Stimulated activated naive CD4-positive, alpha-beta T cell (primary cell): ENCODE results near the gene BACE2.

Source experiments
- DNase-seq, 6 experiments: peaks; one replicate each; lab custom pipeline; 2025; lab: John Stamatoyannopoulos, UW

Gene BACE2

GRCh38 chr21:41148798-41149197, 19.2 kb upstream of the BACE2 start:
- no peak for DNase-seq

DNA sequence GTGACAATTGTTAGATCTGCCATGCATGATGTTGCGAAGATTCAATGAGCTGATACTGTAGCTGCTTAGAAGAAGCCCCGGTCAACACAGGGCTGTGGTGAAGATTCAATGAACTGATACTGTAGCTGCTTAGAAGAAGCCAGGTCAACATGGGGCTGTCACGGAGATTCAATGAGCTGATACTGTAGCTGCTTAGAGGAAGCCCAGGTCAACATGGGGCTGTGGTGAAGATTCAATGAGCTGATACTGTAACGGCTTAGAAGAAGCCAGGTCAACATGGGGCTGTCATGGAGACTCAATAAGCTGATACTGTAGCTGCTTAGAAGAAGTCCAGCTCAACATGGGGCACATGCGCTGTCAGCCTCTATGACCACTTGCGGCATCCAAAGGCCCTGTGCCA, 18.8 kb upstream of the BACE2 start:
- DNase-seq: no peak

- no peak for DNase-seq
These were observed 15.8 kb upstream of the BACE2 start for GRCh38 chr21:41152147-41152546.

GRCh38 chr21:41153443-41153842, 14.5 kb upstream of the BACE2 start:
- no peak for DNase-seq

- no peak for DNase-seq
These were observed 11.8 kb upstream of the BACE2 start for GRCh38 chr21:41156142-41156541.

- no peak for DNase-seq
These were observed 9.9 kb upstream of the BACE2 start for GRCh38 chr21:41158026-41158425.

DNA sequence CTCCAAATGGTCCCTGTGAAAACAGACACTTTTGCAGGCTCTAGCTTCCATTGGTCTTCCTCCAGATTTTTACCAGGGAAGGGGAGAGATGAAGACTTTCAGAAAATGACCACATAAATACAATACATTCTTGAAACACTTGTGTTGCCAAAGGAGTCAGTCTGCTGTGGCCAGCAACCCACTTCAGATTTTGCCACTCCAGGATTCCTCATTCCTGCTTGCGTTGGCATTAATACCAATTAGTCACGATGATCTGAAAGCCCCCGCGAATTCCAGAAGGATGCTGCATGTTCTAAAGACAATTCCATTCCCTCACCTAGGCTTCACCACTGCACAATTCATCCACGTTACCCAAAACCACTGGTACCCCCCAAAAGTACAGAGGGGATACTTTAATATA, 7.9 kb upstream of the BACE2 start:
- DNase-seq: no peak

DNA sequence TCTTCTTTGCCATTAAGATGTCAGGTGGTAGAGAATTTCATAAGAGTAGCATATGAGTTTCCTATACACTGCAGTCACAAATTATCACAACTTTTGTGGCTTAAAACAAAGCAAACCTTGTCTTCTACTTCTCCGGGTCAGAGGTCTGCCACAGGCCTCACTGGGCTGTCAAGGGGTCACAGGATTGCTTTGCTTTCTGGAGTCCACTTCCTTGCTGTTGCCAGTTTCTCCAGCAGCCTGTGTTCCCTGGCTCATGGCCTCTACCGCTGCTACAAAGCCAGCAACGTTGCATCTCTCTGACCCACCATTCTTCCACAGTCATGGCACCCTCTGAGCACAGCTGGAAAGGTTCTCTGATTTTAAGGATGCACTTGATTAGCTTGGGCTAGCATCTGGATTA, 6.5 kb upstream of the BACE2 start:
- DNase-seq: no peak

- no peak for DNase-seq
These were observed 5.9 kb upstream of the BACE2 start for GRCh38 chr21:41162096-41162495.

DNA sequence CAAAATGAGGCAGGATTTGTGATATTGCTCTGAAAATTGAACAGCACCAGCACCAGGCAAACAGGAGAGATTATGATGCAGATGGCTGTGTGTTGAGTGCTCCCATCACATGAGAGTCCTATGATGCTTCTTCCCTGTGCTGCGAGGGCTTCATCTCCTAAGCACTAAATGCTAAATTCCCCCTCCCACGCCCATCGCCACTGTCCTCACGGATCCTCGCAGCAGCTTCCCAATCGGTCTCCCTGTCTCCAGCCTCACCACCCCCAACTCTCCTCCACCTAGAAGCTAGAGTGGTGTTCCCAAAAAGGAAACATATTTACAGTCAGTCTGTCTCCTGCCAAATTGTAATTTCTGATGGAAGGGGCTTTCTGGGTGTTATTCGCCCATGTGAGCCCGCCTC, 4.9 kb upstream of the BACE2 start:
- no peak for DNase-seq

DNA sequence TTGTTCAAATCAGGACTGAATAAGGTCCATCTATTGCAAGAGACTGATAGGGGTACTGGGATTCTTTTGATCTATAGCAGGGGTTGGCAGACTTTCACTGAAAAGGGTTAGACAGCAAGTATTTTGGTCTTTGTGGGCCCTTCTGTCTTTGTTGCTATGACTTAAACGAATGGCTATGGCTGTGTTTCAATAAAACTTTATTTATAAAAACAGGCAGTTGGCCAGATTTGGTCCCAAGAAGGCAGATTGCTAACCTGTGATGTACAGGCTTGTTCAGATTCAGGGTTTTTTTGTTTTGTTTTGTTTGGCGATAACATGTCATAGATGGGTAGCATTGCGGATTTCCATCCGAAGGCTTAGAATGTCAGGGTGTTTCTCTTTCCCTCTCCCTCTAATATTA, 3.9 kb upstream of the BACE2 start:
- DNase-seq: no peak

DNA sequence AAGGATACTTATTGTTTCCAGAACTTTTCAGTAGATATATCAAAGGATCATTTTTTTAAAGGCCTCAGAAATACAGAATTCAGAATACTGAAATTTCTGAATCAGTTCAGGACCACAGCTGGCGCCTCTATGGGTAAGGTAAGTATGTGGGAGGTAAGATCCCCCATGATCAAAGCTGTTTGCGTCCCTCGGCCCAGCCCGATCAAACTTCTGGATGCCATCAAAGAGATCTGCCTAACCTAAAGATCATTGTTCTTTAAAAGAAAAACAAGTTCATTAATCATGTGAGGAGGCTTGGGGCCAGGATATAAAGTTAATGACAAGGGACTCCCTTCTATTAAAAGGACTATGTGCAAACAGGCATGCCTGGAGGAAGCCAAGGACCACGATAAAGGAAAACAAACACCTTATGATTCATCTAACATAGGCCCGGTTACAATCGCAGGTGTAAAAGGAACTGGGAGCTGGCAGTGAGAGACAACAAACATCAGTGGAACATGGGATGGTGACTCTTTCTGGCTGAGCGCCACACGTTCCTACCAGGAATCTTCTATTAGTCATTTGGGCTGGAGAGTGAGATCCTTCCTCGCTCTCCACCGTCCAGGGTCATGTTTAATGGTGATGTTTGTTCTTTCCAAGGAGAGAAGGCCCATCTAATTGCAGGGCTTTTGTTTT, 2.8 kb upstream of the BACE2 start:
- no peak for DNase-seq

DNA sequence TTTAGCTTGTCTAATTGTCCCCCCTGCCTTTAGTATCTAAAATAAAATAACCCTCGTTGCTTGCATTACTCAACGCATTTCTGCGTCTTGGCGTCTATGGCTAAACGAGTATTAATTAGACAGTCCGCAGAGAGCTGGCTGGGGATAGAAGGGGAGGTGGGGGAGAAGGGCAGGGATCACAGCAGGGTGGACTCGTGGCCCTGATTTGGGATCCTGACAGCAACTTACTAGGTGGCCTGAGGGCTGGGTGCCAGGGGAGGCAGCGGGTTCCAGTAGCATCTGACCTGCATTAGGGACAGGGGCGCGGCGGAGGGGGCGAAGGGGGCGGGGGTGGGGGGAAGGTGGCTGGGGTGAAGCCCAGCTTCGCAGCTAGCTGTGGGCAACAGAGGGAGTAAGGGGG, 1.1 kb upstream of the BACE2 start:
- DNase-seq: no peak

DNA sequence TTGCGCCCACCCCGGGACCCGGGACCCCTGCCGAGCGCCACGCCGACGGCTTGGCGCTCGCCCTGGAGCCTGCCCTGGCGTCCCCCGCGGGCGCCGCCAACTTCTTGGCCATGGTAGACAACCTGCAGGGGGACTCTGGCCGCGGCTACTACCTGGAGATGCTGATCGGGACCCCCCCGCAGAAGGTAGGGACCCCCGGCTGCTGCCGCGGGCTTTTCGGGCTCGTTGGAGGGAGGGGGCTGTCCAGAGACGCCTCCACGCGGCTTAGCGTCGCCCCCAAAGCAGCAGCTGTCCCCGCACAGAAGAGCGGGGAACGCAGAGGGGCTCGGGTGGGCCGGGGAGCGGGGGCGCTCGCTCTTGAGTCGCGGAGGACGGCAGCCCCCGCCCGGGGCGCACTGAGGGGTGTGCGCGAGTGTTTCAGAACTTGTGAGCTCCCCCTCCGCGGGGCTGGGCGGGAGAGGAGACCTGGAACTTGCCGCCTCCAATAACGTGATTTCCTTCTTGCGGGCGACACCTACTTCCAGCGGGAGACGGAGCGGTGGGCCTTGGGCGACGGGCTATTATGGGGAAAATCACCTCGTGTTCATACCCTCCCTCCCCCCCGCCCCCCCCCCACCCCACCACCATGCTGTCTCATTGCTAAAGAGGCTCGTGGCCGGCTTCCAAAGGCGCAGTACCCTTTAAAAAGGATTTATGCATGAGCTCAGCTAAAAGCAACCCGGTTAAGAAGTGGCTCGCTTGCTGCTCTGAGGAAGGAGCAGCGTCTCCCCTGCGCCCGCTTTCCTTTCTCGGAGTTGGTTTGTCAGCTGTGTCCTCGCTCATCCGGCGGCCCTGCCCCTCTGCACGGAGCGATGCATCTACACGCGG, 664 bp downstream of the BACE2 start:
- no peak for DNase-seq

GRCh38 chr21:41169258-41169576, 1.3 kb downstream of the BACE2 start:
- DNase-seq: no peak

- no peak for DNase-seq
These were observed 1.7 kb downstream of the BACE2 start for GRCh38 chr21:41169701-41170100.

GRCh38 chr21:41170442-41170841, 2.5 kb downstream of the BACE2 start:
- no peak for DNase-seq

DNA sequence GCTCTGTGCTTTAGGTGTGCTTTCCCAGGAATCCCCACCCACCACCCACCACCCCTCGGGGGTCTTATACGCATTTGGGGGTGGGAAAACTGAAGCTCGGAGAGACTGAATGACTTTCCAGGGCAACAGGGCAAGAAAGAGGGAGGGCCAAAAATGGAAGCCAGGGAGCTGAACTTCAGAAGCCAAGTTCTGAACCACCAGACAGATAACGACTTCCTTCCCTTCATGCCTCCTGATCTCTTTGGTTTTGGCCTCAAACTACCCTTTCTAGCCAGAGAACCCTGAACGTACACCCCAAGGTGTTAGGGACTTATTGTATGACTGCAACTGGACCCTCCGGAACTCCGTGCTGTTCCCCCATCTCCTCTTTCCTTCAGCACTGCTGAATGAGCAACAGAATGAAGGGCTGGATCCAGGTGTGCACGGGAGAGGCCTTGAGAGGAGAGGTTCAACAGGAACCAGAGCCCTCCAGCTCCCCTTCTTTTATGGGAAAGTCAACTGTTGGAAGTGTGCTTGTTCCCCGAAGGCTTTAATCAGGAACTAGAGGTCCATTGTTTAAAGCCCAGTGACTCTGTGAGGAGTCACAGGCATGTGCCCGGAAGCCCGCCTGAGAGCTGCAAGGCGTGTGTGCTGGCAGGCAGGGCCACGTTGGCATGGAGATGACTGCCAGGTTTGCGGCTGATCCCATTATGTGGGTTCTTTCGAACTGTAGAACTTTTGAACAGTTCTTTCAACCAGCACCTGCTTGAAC, 3.1 kb downstream of the BACE2 start:
- DNase-seq: no peak

GRCh38 chr21:41175080-41175479, 7.1 kb downstream of the BACE2 start:
- no peak for DNase-seq

DNA sequence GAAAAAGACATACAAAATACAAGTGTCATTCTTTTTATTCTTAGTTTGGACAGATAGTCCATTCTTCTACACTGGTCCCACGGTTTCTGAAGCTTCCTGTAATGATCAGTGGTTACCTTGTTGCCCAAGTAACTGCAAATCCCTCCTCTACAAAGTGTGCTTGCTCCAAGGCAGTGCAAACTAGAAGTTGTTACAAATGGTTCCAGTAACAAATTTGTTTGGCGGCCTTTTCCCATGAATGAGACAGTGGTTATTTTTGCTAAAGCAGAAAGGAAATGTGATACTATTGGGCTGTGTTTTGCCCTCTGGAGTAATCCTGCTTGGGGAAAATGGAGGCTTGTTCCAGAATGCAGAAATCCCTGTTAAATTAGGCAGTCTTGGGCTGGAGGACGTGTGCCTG, 8.9 kb downstream of the BACE2 start:
- no peak for DNase-seq

DNA sequence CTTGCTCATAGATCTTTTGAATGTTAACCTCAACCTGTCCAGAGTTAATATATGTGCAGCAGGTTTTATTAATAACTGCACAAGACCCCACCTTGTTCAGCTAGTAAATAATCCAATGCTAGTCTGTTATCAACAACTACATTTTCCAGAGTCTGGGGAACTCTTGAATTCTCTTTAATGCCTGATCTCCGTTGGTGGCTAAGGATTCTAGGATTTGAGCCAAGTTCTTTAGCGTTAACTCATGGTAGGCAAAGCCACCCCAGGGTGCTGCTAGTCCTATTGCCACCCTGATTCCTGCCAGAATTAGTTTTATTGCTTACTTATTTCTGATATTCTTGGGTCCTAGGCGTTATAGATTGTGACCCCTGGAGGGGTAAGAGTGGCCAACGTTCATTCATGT, 12.8 kb downstream of the BACE2 start:
- no peak for DNase-seq

- DNase-seq: no peak
These were observed 14.6 kb downstream of the BACE2 start for GRCh38 chr21:41182547-41182946.

DNA sequence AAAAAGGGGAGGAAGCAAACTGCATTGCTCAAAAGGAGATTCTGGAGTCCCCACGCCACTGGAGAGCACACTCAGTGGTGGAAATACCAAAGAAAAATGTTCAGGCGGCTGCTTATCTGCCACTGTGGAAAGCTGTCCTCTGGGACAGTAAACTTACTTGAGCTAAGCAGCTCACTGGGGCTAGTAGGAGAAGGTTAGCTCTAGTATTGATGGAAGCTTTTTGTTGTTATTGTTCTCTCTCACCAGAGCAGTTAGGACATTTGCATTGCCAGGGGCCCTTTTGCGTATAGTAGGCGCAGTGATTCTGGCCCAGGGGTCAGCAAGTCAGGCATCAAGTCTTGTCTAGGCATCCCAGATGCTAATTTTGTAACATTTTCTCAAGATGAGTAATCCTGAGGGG, 15.6 kb downstream of the BACE2 start:
- DNase-seq: no peak
